Renal pelvis (tissue), 12 donors: ENCODE data around the gene REG3A. TPM values are rescaled to one million over a fixed set of nuclear protein-coding genes. Genes with fewer than 3 reads are reported as not detected.
A peak's percentile ranks its signal among the peaks of the same experiment; 100 is the strongest.

Experiments used
- DNase-seq: peaks from one replicate; pipeline ENCODE4 v3.0.0-alpha.2; 2013
- long read RNA-seq, 16 experiments: transcript quantifications; one replicate each; lab custom pipeline, GENCODE V29; 2026
- polyA plus RNA-seq, 3 donors: library from polyadenylated mRNA; unstranded; fragments of 120-200 nt; gene quantifications; one replicate each; pipeline ENCODE4 v1.2.1, GENCODE V29; 2013; ENCODE audit not compliant: insufficient read length in 3 of 3

REG3A gene
- polyA plus RNA-seq: not detected
- long read RNA-seq, donor 1: 0 reads
- long read RNA-seq, donor 2: 0 reads
- long read RNA-seq, donor 3: 0 reads
- long read RNA-seq, donor 4: 0 reads
- long read RNA-seq, donor 5: 0 reads
- long read RNA-seq, donor 6: 0 reads
- long read RNA-seq, donor 7: 0 reads
- long read RNA-seq, donor 8: 0 reads
- long read RNA-seq, donor 9: 0 reads
- long read RNA-seq, donor 10: 0 reads
- long read RNA-seq, donor 11: 0 reads
- long read RNA-seq, donor 12: 0 reads
- long read RNA-seq, donor 13: 0 reads
- long read RNA-seq, donor 14: 0 reads
- long read RNA-seq, donor 15: 0 reads
- long read RNA-seq, donor 16: 0 reads

DNA sequence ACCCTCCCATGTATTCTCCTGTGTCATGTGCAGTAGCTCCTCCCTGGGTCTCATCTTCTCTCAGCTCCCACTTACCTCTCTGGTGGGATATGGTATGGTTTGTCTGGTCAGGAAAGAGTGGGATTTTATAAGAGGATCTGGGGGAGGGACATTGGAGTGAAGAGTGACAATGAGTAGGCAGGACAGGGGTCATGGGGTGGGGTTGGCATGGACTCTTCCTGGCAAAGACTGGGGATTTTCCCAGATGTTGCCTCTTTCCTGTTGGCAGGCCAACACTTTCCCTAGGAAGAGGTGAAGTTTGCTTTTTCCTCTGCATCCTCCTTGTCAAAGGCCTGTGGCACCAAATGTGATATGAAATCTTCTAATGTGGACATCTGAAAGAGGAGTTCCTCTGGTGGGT, at the start of gene REG3A:
TSS of gene REG3A (minus strand) at position 101 of the 400 bp plus-strand sequence. CDS start 348 bp downstream, outside the sequence.
- no peak for DNase-seq

DNA sequence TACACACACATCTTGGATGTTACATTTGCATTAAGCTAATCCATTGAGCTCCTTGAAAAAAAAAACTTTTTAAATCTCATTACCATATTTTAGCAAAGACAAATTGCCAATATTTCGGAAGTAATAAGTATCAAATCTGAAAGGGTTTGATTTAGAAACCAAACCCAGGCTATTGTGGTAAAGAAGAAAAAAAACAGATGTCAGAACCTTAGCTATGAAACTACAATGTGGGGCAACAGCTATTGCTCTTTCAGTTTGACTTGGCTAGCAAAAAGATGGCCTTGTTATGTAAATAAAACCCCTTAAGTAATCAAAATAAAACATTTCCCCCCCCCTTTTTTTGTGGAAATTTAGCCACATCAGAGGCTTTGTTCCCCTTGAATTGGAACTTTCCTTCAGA, 41.2 kb upstream of the REG3A start:
- DNase-seq: no peak

- DNase-seq: no peak
Observed at GRCh38 chr2:79191816-79192215, 32.3 kb upstream of the REG3A start.

GRCh38 chr2:79191081-79191480, 31.5 kb upstream of the REG3A start:
- peak; percentile 15 for DNase-seq

DNA sequence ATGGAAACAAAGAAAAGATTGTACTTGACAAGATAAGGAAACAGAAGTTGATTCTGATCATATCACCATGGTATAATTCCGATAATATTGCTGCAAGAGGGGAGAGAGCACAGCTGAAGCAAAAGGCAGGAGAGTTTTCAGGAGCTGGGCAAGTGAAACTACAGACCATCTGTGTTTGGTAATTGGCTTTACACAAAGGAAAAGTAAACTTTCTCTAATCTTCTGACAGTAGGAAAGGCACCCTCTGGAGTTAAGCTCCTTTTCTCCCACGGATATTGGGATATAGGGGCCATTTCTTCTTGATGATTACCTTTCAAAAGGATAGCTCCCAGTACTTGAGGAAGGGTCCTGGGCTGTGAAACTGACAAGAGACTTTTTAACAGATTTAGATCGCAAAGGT, 29.9 kb upstream of the REG3A start:
- DNase-seq: no peak

DNA sequence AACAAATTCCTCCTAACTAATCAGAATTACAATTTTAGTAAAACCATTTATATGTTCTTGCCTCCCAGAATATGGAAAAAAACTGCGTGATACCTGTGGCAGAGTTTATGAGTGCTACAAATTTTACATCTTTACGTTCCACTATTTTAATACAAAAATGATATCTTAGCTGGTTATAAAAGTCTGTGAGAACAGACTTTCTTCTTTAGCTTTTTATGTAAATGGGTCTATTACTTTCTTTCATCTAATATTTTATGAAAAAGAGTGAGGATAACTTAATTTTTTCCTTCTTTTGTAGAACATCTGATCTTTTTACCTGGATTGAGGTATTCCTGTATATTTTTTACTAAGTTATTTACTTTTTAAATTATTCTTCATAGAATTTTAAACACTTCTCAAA, 22.1 kb upstream of the REG3A start:
- DNase-seq: no peak

DNA sequence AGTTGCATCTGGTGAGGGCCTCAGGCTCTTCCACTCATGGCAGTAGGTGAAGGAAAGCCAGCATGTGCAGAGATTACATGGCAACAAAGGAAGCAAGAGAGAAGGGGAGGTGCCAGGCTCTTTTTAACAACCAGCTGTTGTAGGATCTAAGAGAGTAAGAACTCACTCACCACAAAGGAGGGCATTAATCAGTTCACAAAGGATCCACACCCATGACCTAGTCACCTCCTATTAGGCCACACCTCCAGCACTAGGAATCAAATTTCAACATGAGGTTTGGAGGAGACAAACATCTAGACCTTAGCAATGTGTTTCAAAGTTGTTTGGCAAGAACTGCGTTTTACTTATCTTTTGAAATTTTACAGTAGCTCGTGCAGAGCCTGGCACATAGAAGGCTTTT, 20.5 kb upstream of the REG3A start:
- no peak for DNase-seq

- DNase-seq: no peak
Observed at GRCh38 chr2:79179036-79179435, 19.5 kb upstream of the REG3A start.

DNA sequence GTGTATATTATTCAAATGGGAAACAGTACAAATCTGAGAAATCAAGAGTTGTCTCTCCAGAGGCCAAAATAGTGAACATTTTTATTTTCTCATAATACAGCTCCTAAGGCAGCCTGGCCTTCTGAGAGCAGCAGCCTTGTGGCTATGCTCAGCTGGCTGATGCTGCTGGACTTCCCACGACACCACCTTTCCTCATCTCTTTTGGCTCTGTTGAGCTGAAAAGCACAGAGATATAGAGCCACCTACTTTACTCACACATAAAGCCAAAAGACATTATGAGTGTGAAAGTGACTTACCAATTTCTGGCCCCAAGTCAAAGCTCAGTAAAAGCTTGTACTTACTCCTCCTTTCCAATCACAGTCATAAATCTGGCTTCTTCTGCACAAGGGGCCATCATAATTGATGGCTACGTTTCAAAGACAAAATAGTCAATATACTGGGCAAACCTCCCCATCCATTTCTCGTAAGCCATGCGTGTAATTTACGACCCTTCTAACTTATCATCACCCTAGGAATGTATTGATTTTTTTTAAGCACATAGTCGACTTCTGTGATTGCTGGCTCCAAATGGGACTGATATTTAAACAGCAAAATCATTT, 18.6 kb upstream of the REG3A start:
- DNase-seq: no peak

DNA sequence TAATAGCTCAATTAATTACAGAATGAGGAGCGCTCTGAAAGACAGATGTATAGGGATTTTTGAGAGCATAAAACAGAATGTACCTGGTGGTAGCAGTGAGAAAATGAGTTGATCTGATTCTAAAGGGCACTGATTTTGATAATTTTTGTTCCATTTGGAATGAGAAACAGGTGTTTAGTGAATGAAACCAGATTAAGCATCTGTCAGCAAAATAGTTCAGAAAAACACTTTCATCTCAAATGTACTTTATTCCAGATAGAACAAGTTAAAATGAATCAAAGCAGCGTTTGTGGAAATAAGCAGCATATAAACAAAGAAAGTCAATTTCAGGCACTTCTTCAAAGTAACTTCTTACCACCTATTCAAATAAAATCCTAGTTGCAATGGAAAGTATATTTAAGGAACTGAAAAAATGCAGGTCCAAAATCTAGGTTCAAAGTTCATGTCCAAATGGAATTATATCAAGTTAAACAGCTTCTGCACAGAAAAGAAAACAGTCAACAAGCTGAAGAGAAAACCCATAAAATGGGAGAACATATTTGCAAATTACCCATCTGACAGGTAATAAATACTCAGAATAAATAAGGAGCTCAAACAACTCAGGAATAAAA, 11.9 kb upstream of the REG3A start:
- DNase-seq: no peak

GRCh38 chr2:79162801-79163200, 3.2 kb upstream of the REG3A start:
- DNase-seq: no peak

GRCh38 chr2:79162132-79162531, 2.6 kb upstream of the REG3A start:
- no peak for DNase-seq

- no peak for DNase-seq
Observed at GRCh38 chr2:79159030-79159429, 523 bp downstream of the REG3A start.

DNA sequence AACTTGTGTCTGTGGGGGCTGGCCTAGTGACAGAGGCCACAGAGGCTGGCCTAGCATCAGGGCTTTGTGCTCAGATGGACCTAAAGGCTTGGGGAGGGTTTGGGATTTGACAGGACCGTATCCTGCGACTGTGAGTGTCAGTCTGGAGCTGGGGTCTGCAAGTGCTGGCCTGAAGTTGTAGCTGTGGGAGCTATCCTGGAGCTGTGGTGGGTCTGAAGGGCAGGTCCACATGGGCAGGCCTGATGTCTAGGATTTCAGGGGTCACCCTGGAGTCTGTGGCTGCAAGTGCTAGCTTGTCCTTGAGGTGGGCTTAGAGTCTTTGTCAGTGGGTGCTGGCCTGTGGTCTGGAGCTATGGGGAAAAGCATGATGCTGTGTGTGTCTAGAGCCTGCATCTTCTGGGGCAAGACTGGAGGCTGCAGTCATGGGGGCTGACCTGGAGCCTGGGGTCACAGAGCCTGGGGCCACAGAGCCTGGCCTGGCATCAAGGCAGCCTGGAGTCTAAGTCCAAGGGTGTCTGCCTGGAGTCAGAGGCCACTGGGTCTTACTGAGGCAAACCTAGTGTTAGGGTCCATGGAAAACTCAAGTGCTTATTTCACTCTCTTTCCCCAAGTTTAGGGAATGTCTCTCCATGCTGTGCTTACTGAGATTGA, 3.6 kb downstream of the REG3A start:
- no peak for DNase-seq

- DNase-seq: no peak
Observed at GRCh38 chr2:79139423-79139822, 20.1 kb downstream of the REG3A start.

DNA sequence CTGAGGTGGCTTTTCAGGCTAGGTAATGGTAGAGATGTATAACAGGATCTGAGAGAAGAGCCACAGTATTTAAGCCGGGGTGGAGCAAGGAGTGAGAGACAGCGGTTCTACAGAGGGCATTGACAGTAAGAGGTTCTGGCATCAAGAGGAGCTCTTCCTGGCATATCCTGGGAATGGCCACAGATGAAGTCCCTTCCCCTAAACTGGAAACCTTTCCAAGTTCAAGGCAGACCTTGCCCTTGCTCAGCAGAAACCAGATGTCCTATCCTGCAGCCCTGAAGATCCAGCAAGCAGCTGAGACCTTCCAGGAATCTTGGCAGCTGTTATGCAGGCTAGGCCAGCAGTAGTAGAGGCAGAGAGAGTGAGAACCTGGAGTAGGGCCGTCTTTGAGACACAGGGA, 21.2 kb downstream of the REG3A start:
- no peak for DNase-seq

GRCh38 chr2:79131687-79132086, 27.9 kb downstream of the REG3A start:
- no peak for DNase-seq

GRCh38 chr2:79129804-79130203, 29.7 kb downstream of the REG3A start:
- DNase-seq: no peak

- DNase-seq: no peak
Observed at GRCh38 chr2:79129260-79129659, 30.3 kb downstream of the REG3A start.

DNA sequence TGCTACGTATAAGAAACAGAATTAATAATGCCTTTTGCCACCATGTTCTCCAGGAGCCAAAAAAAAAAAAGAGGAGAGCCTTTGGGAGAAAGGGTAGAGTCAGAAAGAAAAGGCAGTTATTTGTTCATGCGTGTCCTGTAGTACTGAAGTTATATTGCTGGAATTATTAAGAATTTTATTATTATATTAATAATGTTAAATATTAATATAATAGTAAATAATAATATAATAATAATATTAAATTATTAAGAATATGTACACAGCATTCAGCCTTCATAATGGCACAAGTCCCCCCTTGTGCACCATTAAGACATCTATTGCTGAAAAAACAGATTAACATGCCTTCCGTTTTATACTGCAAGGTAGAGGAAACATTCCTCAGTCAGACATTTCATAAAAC, 31.1 kb downstream of the REG3A start:
- DNase-seq: no peak

DNA sequence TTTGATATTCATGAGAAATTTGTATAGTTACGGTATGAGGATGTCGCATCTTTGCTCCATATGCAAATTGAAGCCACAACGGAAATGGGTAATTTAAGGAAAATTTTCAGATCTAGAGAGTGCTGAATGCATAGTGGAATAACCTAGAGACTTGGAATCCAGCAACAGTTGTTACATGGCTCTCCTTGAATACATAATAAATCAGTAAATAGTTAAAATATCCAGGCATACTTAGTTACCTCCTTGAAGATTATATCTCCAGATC, 33.9 kb downstream of the REG3A start:
- no peak for DNase-seq

DNA sequence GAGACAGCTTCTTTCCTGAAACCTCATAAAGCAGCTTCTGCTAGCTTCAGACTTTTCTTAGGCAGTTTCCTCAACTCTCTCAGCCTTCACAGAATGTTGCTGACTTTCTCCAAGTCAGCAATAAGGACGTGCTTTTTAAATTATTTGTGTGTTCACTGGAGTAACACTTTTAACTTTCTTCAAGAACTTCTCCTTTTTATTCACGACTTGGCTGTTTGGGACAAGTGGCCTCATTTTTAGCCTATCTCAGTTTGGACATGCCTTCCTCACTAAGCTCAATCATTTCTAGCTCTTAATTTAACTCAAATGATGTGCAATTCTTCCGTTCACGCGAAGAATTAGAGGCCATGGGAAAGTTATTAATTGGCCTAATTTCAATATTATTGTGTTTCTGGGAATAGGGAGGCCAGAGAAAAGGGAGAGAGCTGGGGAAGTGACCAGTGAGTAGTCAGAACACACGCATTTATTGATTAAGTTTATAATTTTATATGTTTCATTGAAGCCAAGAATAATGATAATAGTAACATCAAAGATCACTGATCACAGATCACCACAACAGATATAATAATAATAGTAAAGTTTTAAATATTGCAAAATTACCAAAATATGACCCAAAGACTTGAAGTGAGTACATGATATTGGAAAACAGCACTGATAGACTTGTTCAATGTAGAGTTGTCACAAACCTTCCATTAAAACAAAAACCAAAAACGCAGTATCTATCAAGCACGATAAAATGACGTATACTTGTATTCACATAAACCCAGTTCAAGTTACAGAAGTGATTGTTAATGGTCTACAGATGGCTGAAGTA, 34.4 kb downstream of the REG3A start:
- DNase-seq: no peak
